Body of pancreas (tissue), 4 donors: ENCODE data around the gene TUBB2B. TPM values are rescaled to one million over a fixed set of nuclear protein-coding genes. Genes with fewer than 3 reads are reported as not detected.
"Not testable (repeated sequence)": the region's sequence is repeated elsewhere in the genome, so short reads cannot be mapped to it uniquely, and the experiment has no call there.

Experiments
- ATAC-seq: fragments of 150-250 bp; one replicate; pipeline ENCODE4 v1.9.1; 2016
- DNase-seq, 4 donors: peaks; one replicate each; pipeline ENCODE4 v3.0.0-alpha.2; 2019
- H3K27ac ChIP-seq, 4 donors: fragments of 200-600 bp; sonication (generic); 1 replicate in 3 of 4; 2 replicates in 1 of 4; pipeline versions ENCODE4 v1.5.1 to v1.6.1; 2016 to 2019; ENCODE audit warnings: mild to moderate bottlenecking in 1 of 4, mixed read lengths in 1 of 4, moderate library complexity in 1 of 4
- H3K27me3 ChIP-seq, 2 donors: fragments of 200-600 bp; sonication (generic); one replicate each; pipeline ENCODE4 v1.6.0; 2016; ENCODE audit warnings: mild to moderate bottlenecking in 1 of 2
- H3K36me3 ChIP-seq, 2 donors: fragments of 200-600 bp; sonication (generic); replicated peaks in 1 of 2; 2 replicates each; pipeline ENCODE4 v1.5.1; 2016; ENCODE audit warnings: low read depth in 2 of 2; ENCODE audit not compliant: insufficient read depth in 1 of 2
- H3K4me1 ChIP-seq: fragments of 200-600 bp; sonication (generic); one replicate; pipeline ENCODE4 v1.6.0; 2016
- H3K4me3 ChIP-seq, 2 donors: fragments of 200-600 bp; sonication (generic); 1 replicate in 1 of 2; 2 replicates in 1 of 2; pipeline ENCODE4 v1.5.1; 2016 to 2019
- H3K9me3 ChIP-seq, 3 donors: fragments of 200-600 bp; sonication (generic); 1 replicate in 2 of 3; 2 replicates in 1 of 3; pipeline ENCODE4 v1.5.1; 2016
- CTCF ChIP-seq, 7 experiments: fragments of 450-650 bp in 4 of 7; fragments of 200-600 bp in 3 of 7; sonication (generic) in 3 of 7; IDR thresholded peaks; one replicate each; pipeline ENCODE4 v1.5.1; 2016 to 2019; ENCODE audit warnings: antibody characterized with exemption in 7 of 7
- POLR2A ChIP-seq, 3 donors: fragments of 450-650 bp; IDR thresholded peaks; one replicate each; pipeline ENCODE4 v1.6.1; 2016; ENCODE audit warnings: antibody characterized with exemption in 3 of 3, mild to moderate bottlenecking in 2 of 3
- WGBS, 2 donors: methylation state at CpG; one replicate each; pipeline ENCODE4 v1.1.5; 2017; 5-methylcytosine and 5-hydroxymethylcytosine counted together
- intact Hi-C: fragments of 100-400 bp; cut with DNase I; formaldehyde crosslinking; loops from one replicate; pipeline ENCODE4 v1.15.1; 2023
- total RNA-seq, 2 donors: library from RNA; depleted of rRNA; stranded (reverse); fragments of >200 nt; gene quantifications; one replicate each; pipeline ENCODE4 v1.1.0, GENCODE V29; 2016

TUBB2B gene
- total RNA-seq, 2 donors from 2014 or later = 1.3 to 10.6 TPM

DNA sequence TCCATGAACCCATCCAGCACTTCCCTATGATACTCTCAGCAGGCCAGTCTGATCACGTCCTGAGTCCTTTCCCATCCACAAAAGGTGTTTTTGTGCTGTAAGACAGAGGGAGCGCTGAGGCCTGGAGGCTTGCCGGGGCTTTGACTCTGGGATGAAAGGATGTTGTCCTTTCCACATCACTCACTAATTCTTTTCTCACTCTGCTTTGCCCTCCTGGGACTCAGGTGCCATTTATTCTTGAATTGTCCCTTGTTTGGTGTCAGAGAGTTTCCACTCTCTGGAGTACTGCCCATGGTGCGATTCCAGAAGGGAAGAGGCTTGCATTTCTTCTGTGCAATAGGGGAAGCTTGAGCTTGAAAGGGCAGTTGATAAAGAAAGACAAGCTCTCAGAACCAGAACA, 15.3 kb upstream of the TUBB2B start:
- 88 to 95% methylated on average over 4 of the region's 4 CpGs for WGBS, 2 donors
- no peaks in the 10 kb centered on the region for H3K9me3 ChIP-seq
- H3K4me3 ChIP-seq = no peak overlapping the region
- no peaks in the 10 kb centered on the region for H3K36me3 ChIP-seq
- intact Hi-C loops = no loop called here
- H3K27ac ChIP-seq = no peak overlapping the region
- H3K4me1 ChIP-seq = no peaks in the 10 kb centered on the region
- DNase-seq (no peak), ATAC-seq (no peak)
- no peak for TF ChIP-seq CTCF (IDR thresholded peaks at IDR 0.05)
- no peak for TF ChIP-seq POLR2A (IDR thresholded peaks at IDR 0.05)
- no peaks in the 10 kb centered on the region for H3K27me3 ChIP-seq

DNA sequence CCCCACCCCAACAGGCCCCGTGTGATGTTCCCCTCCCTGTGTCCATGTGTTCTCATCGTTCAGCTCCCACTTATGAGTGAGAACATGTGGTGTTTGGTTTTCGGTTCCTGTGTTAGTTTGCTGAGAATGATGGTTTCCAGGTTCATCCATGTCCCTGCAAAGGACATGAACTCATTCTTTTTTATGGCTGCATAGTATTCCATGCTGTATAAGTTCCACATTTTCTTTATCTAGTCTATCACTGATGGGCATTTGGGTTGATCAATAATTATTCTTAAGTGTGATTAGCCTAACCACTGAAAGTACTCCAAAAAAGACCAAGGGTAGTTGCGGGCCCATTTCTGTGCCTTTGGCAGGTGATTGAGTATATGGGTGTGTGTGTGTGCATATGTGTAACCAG, 14.3 kb upstream of the TUBB2B start:
- ATAC-seq, H3K27me3 ChIP-seq, H3K4me3 ChIP-seq, H3K27ac ChIP-seq, intact Hi-C loops, H3K36me3 ChIP-seq, H3K9me3 ChIP-seq, H3K4me1 ChIP-seq, DNase-seq: not testable (repeated sequence)
- WGBS, 2 donors = 94 to 97% methylated on average over 4 of the region's 4 CpGs

DNA sequence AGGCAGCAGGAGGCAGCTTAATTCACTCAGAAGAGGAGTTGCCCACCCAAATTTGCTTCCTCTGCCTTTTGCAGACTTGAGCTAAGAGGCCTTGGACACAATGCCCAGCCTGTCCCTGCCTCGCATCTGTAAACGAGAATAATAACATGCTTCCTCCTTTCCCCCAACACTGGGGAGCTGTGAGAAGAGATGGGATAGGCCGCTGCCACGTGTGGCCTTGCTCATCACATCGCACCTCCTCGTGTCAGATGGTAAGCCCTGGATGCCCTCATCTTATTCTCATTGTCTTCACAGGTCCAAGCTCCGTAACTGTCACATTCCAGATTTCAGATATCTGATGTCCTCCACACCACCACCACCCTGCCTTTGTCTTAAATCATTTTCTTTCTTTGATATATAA, 13.1 kb upstream of the TUBB2B start:
- no peak overlapping the region for H3K4me3 ChIP-seq
- H3K27me3 ChIP-seq = no peaks in the 10 kb centered on the region
- no peaks in the 10 kb centered on the region for H3K9me3 ChIP-seq
- no peaks in the 10 kb centered on the region for H3K4me1 ChIP-seq
- H3K27ac ChIP-seq = no peak overlapping the region
- DNase-seq (no peak), ATAC-seq (no peak)
- intact Hi-C loops = no loop called here
- 74 to 81% methylated on average over 7 of the region's 7 CpGs for WGBS, 2 donors
- no peaks in the 10 kb centered on the region for H3K36me3 ChIP-seq
- TF ChIP-seq POLR2A (IDR thresholded peaks at IDR 0.05) (no peak), CTCF (IDR thresholded peaks at IDR 0.05) (no peak)

DNA sequence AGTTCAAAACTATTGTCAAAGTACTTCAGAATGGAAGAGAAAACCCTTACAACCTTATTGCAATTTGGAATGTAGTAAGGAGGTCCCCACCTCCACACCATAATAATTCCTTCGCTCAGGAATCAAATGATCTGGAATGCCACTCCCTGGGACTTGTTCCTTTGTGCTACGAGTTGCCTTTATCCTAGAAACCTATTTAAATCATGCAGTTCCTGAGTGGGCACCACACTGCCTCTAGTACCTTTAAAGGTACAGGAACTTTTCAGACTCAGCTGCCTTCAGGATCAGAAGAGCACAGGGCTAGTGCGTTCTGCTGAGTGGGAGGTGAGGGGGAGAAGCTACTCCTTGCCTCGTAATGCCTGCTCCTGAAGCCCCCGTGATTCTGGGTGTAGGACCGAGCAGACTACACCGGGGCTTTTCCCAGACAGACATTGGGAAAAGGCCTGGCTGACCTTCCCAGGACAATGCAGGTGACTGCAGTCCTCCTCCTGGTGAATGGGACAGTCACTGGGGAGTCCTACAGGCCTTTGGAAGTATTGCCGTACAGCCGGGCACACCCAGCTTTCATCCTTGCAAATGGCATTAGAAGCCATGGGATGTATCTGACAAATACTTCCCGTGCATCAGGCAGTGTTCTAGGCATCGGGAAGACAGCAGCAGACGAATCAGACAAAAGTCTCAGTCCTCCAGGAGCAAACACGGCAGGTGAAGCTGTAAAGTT, 11.8 kb upstream of the TUBB2B start:
- Histone ChIP-seq H3K4me1 (no peaks in the 10 kb centered on the region), H3K9me3 (no peaks in the 10 kb centered on the region), H3K27me3 (no peaks in the 10 kb centered on the region), H3K36me3 (no peaks in the 10 kb centered on the region), H3K4me3 (no peak overlapping the region), H3K27ac (no peak overlapping the region)
- DNase-seq (no peak), ATAC-seq (no peak)
- intact Hi-C loops = no loop called here
- TF ChIP-seq POLR2A (IDR thresholded peaks at IDR 0.05) = no peak
- TF ChIP-seq CTCF (IDR thresholded peaks at IDR 0.05) = peak in 4 of 7 experiments; percentile 14 to 39 (median 18)
- WGBS, 2 donors = 57 to 76% methylated on average over 8 to 13 of the region's 13 CpGs

DNA sequence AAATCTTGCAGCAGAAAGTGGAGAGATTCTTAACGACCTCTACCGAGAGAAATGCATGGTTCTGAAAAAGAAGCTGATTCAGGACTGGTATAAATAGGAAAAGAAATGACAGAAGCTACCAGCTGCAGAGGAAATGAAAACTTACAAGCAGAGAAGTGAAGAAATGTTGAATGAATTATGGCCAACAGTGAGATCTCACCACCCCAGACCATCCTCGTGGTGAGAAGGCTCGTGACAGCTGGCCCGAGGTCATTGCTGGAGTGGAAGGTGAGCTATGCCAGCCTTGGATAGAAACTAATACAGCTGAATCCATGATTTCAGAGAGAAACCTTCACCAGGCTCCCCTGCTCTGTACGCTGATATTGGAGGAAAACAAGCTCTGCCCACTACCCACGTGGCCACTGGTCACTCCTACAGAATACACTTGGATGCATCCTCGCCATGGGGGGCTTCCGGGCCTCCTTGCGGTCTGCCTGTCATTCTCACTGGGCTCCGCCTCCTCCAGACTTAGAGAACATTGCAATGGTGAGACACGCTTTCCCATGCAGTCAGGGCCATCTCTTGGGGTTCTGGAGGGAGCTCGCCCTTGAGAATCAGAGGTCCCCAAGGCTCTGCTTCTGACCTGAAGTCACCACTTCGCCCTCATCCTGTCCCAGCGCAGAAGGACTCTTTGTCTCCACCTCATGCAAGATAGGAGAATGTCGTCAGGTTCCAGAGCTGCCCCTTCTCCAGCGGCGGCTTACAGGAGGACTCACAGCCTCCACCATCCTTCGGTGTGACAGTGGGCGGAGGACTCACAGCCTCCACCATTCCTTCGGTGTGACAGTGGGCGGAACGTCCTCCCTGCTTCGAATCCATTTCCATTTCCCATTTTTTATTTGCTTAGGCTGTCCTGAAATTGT, 10.6 kb upstream of the TUBB2B start:
- ATAC-seq (no peak), DNase-seq (no peak)
- 77 to 79% methylated on average over 20 to 24 of the region's 24 CpGs for WGBS, 2 donors
- no peaks in the 10 kb centered on the region for H3K36me3 ChIP-seq
- no peaks in the 10 kb centered on the region for H3K9me3 ChIP-seq
- H3K4me3 ChIP-seq = no peak overlapping the region
- H3K27me3 ChIP-seq = no peaks in the 10 kb centered on the region
- no peak overlapping the region for H3K27ac ChIP-seq
- intact Hi-C loops = no loop called here
- TF ChIP-seq POLR2A (IDR thresholded peaks at IDR 0.05) = no peak
- no peak for TF ChIP-seq CTCF (IDR thresholded peaks at IDR 0.05)
- H3K4me1 ChIP-seq = no peaks in the 10 kb centered on the region
